Hematopoietic multipotent progenitor cell treated with erythropoietin and hydrocortisone succinate and interleukin-3 and kit ligand, for 4 days (in vitro differentiated cells): ENCODE data around the gene HJURP.

Source experiments
- DNase-seq: peaks from one replicate; pipeline ENCODE4 v3.0.0-alpha.2; 2015

Gene HJURP

DNA sequence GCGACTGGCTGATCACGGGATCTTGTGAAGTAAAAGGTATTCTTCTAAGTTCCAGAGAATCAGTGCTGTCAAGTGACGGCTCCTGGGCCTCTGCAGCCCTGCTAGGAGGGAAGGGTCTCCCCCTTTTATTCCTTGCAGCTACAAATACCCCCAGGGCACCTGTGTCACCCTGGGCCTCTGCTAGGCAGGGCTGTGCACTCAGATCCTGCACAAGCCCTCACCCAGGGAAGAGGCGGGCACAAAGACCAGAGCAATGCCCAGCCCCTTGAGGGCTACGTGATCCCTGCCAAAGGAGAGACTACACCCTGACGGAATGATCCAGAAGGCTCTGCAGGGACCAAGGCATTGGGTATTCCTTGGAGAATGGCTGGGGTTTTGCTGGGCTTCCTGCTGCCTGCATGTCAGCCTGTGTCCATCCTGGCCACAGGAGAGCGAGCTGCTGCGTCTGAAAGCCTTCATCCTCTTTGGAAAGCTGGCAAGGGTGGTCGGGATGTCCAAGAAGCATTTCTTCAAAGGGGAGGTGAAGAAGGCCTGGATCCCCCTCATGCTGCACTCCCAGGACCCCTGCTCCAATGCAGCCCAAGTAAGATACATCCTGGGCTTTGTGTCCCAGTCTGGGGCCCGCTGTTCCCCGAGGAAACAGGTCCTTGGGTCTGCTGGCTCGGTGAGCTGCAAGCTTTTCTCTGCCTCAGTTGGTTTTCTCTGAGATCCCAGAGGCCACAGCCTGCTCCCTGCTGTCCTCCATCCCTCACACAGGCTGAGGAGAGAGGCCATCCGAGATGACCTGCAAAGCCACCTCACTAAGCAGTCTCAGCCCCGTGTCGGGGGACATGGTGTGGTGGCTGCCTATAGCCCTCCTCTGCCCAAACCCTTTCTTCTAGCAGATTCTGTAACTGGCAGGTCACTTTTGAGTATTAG lies 24.9 kb downstream of the HJURP start:
- no peak for DNase-seq

DNA sequence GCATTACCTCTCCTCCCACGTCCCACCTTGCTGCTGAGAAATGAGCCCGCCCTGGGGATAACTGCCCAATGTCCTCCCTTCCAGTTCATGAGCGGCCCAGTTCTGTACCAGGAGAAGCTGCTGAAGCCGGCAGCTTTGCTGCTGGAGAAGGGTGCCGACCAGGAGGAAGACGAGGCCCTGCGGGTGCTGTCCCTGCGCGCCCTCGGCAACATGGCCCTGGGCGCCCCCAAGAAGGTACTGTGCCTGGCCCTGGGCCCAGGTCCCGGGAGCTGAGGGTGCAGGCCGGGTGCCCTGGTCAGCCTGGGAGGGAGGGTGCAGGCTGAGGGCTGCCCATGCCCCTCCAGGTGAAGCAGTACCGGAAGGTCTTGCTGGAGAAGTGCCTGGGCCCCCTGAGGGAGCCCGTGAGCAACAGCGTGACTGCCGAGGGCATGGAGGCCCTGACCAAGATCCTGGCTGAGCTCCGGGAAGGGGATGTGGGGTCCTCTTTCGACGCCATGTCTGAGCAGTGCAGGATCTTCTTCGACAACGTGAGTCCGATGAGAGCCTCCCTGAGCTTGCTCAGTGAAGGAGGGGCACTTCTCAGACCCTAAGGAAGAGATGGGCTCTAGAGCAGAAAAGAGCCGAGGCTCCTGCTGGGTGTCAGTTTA lies 25.7 kb downstream of the HJURP start:
- no peak for DNase-seq

DNA sequence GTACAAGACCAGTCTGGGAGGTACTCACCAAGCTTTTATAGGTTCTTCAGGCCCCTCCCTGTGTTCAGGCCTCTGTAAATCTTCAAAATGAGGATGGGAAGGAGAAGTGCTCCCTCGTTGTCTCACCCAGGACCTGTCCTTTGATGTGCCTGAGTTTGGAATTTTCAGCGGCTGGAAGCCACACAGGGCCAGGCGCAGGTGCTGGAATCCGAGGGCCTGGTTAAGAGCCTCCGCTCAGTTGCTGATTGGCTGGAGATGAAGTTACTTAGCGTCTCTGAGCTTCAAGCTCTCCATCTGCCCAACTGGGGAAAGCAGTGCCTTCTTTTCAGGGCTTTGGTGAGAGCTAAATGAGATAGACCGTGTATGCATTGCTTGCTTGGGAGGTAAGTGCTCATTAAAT lies 30.0 kb downstream of the HJURP start:
- no peak for DNase-seq

DNA sequence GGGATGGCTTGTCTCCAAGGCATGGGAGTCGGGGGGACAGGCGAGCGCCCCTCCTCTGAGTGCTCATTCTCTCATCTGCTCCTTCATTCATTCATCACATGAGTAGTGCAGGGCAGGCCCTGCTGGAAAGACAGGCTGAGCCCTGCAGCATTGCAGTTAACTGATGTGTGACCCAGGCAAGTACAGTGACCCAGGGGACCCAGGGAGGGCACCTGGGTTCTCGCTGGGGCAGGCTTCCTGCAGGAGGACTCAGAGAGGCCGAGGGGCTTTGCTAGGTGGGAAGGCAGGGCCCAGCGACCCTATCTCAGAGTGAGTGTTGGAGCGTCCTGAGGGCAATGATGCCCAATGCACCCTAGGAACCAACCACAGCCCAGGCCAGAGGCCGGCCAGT lies 30.6 kb downstream of the HJURP start:
- DNase-seq: no peak

DNA sequence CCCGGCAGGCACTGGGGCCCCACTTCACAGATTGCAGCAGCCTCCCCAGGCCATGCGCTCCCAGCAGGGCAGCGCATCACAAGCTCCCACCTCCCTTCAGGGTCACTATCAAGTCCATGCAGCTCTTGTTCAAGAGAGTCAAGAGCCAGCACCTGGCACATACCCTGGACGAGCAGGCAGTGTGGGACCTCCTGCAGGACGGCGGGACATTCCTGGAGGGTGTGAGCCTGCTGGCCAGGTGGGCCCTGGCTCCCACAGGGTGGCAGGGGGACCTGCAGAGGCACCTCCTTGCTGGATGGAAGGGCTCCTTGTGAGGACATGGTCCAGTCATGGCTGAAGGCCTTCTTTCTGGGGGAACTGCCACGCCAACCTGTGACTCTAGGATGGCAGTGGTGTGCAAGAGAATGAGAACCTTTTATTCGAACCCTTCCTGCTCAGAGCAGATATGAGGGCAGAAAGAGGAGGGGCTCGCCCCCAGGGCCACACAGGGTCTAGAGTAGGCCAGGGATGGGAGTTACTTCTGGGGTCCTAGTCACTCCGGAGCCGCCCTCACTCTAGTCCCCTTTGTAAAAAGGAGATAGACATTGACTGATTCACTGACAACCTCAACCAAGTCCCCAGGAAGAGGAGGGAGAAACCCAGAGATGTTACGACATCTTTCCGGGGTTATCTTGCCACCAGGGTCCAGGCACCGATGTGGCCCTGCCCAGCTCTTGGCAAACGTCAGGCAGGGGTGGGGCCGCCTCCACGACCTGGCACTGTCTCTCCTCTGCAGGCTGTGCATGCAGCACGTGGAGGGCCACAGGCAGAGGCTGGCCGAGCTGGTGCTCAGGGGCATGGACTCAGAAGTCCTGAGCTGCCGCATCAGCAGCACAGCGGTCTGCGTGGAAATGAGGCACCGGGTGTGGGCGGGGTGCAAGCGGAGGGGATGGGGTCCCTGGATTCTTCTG lies 31.3 kb downstream of the HJURP start:
- peak; percentile 66 for DNase-seq

DNA sequence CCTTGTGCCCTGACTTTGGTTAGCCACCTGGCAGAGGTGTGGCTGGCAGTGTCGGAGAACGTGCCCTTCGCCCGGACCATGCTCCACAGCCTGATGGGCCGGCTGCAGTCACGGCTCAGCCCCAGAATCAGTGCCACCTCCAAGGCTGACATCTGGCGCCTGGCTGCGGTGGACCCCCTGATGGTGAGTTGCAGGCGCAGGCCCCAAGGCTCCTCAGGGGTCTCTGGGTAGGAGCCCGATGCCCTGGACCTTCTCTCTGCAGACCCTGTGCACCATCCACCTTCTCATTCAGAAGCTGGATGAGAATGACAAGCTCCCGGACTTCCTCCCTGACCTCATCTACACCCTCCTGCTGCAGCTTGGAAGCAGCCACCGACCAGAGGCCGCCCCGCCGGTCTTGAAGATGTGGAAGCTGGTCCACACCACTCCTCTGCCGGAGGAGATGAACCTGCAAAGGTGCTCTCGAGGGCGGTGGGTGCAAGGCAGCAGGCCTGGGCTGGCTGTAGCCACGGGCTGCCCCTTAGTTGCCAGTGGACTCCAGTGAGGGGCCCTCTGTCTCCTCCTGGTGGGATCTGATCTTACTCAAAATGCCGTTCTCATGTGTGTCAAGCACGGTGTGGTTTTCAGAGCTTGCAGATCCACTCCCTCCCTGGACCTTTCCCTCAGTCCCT lies 32.1 kb downstream of the HJURP start:
- no peak for DNase-seq

DNA sequence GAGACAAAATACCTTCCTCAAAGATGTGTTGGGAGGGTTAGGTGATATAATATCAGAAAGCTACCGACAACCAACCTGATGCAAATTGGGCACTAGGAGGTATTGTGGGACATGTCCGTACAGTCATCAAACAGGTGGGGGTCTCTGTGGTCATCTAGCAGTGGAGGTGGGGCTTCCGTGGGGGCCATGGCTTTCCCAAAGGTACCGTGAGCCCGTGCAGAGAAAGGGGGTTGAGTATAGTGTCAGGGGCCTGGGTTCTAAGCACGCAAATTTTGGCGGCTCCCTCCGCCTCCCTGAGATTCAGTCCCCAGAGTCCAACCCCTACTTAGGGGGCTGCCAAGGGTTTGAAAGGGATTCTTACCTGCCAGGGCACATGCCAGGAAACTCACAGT lies 32.6 kb downstream of the HJURP start:
- DNase-seq: no peak

DNA sequence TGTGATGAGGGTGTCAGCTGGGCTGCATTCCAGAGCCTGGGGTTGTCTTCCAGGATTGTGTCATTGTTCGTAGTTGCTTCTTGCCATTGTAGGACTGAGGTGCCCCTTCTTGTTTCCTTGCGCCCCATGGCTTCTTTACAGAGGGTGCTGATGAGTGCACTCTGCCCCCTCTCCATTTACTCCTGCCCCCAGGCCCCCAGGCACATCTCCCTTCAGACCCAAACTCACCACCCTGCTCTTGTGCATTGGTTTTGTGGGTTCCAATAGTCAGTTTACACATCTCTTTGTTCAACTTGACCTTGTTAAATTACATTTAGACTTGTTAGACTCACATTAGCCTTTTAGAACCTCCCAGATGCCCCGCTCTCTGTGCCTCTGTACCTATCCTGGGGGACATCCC lies 33.1 kb downstream of the HJURP start:
- no peak for DNase-seq

DNA sequence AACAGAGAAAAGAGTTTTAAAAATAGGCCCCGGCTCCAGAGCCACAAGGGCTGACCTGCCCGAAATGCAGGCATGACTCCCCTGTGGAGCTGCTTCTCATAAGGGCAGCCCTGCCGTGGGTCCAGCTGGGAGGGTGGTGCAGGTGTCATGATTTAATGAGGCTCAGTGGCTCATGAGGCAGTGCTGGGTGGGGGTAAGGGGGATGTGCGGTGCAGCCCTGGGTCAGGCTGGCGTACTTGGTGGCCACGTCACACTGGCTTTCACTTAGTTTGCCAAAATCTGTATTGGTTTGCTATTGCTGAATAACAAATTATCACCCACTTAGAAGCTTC lies 33.6 kb downstream of the HJURP start:
- no peak for DNase-seq

DNA sequence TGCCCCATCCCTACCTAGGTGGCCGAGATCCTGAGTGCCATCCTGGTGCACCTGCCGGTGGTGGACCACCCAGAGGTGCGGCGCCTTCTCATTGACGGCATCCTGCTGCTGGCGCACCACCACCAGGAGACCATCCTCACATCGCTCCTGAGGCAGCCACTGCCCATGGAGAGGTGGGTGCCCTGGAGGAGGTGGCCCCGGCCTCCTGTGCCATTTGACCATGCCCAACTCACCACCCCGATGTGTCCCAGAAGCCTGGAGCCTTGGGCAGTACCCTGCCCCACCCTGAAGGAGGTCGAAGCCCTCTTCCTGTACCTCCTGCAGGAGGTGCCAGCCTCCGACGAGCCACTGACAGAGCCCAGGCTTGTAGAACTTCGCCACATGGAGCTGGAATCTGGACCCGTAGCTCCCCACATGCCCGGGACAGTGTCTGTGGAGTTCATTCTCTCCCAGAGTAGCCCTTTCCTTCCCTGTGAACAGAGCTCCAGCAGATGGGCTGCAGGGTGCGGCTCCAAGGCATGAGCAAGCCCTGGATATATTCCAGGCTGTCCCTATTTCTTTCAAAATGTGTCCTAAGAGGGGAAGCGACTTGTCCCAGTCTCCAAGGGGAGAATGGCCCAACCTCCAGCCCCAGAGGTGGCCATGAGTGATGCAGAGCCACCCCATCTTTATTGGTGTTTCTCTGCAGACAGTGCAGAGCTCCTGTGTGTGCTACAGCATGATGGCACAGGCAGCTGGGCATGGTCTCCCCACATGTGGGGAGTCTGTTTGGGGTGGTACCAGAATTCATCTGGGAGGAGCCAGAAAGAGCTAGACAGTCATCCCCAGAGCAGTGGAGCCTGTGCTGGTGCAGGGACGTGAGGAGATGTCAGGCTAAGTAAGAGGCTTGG lies 34.2 kb downstream of the HJURP start:
- DNase-seq: no peak

DNA sequence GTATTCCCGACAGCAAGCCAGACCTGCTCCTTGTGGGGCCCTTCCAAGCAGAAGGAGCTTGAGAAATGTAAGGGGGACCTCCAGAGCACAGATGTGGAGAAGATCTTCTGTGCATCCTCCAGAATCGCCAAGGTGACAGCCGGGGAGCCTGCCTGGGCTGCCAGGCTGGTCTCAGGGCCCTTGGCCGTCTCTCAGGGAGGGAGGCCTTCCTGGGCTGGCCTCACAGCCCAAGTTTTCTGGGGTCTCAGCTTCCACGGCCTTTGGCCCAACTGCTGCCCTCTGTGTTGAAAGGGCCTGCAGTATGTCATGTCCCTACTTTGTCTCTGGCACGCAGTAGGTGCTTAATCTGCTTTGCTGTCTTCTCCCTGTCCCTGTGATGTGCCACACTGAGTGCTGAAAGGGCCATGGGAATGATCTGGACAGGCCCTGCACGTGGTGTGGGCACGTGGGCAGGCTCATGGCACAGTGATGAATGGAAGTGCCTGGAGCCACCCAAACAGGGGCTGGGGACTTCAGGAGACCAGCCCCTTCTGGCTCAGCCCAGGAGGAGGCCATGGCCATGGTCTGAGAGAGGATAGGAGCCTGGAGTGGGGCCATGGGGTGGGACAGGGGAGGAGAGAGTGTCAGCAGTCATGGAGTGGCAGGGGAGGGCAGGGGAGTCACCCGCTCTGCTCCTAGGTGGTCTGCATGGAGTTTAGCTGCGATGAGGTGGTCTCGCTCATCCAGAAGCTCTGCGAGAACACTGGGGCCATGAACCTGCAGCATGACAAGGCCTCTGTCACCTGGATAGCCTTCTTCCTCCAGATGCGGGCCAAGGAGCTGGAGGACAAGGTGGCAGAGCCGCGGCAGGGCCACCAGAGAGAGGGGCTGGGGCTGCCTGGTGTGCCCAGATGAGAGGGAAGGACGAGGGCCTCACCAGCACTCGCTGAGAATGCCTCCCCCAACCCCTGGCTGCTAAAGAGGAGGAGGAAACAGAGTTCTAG lies 35.4 kb downstream of the HJURP start:
- DNase-seq: no peak

DNA sequence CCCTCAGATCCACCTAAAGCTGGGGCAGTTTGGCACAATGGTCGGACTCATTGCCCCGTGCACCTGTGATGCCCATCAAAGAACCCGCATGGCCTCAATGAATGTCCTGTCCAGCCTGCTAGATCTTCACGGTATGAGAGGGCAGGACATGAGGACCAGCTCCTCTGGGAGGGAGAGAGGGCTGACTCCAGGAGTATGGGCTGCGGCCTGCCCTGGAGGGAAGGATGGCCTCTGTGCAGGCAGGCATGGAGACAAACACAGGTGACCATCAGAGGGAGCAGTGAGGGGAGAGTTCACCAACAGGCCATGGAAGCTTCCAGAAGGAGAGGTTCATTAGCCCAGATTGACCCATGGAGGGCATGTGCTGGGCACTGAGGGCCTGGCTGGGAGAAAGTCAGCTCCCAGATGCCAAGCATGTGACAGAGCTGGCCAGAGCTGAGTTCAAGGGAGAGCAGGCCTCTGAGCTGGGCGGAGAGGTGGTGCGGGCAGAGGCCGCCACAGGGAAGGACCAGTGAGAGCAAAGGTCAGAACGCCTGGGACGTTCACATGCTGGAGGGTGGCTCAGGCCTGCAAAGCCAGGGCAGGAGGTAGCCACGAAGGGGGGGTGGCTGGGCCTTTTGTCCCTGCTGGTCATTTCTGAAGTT lies 36.2 kb downstream of the HJURP start:
- DNase-seq: no peak

DNA sequence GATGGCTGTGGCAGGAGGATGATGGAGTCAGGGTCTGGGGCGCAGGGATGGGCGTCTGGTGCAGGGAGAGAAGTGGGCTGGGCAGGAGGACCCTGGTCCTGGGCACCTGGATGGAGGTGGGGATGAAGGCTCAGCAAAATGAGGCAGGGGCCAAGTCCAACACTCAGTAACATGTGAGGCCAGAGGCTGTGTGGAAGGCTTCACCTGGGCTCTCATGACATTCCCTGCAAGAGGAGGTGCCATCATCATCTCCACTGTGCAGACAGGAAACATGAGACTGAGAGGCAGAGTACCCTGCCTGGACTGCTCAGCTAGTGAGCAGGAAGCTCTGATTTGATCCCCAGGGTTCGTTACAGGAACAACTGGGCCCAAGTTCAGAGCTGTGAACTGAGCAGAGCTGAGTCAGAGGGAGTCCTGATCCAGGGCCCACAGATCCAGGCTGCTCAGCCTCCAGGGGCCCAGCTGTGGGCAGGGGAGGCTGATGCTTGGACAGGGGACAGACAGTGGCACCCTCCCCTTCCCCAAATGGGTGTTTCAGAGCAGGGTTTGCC lies 36.9 kb downstream of the HJURP start:
- no peak for DNase-seq

DNA sequence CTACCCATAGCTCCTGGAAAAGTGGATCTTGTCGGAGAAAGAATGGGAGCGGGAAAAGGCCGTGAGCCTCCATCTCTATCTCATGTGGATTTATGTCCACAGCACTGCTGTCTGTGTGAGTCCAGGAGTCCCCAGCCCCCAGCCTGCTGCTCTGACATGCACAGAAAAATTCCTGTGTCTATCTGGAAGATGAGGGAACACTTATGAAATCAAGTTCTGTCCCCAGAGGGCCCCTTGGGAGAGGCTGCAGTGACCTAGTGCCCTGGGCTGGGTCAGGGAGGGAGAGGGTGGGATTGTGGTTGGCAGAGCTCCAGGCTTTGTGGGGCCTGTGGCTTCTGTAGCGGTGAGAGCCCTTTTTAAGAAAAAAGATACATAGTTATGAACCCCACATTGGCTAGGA lies 37.6 kb downstream of the HJURP start:
- no peak for DNase-seq

DNA sequence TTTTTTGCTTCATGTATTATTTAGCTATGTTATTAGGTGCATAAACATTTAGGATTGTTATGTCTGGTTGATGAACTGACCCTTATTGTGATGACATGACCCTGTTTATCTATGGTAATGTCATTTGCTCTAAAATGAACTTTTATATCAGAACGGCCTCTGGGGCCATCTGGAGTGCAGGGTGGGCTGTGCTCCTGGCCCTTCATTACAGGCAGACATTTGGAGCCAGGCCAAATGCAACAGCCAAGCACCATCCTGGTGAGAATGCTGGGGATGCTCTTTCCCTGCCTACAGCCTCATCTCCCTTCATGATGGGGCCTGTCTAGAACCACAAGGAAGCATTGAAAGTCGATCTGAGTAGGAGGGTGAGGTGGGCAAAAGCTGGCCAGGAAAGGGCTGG lies 38.0 kb downstream of the HJURP start:
- no peak for DNase-seq

DNA sequence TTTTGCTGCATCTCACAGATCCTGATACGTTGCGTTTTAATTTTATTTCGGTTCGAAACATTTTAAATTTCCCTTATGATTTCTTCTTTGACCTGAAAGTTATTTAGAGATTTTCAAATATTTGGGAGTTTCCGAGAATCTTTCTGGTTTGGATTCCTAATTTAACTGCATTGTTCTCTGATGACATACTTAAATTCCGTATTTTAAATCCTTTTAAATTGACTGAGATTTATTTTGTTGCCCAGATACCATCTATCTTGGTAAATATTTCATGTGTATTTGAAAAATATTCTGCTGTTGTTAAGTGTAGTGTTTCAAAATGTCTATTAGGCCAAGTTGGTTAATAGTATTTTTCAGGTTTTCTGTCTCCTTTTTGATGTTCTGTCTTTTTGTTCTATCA lies 38.5 kb downstream of the HJURP start:
- no peak for DNase-seq

DNA sequence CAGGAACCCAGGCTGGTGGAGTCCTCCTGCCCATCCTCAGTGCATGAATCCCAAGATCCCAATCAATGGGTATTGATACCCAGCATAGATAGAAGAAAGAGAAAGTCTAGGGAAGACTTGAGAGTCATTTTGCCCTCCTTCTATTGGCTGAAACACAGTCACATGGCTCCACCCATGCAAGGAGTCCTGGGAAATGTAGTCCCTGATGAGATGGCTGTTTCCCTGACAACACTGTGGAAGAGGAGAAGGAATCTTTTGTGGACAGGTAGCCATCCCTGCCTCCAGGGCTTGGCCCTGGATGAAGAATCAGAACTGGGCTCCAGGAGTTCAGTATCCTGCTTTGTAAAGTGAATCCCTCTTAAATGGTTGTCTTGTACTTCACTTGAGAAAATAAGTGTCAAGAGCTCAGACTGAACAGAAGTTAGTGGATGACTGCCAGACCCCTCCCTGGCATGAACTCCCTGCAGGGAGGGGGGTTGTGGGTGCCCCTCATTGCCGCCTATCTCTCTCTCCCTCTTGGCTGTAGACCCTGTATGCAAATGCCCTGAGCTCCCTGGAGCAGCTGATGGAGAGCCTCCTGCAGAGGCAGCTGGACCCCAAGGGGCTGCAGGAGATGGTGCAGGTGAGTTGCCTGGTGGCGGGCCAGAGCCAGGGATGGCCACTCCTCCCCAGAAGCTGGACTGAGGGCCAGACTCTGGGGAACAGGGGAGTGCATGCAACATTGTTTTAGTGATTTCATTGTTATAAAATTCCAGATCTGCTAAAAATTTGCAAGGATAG lies 40.1 kb downstream of the HJURP start:
- DNase-seq: no peak

DNA sequence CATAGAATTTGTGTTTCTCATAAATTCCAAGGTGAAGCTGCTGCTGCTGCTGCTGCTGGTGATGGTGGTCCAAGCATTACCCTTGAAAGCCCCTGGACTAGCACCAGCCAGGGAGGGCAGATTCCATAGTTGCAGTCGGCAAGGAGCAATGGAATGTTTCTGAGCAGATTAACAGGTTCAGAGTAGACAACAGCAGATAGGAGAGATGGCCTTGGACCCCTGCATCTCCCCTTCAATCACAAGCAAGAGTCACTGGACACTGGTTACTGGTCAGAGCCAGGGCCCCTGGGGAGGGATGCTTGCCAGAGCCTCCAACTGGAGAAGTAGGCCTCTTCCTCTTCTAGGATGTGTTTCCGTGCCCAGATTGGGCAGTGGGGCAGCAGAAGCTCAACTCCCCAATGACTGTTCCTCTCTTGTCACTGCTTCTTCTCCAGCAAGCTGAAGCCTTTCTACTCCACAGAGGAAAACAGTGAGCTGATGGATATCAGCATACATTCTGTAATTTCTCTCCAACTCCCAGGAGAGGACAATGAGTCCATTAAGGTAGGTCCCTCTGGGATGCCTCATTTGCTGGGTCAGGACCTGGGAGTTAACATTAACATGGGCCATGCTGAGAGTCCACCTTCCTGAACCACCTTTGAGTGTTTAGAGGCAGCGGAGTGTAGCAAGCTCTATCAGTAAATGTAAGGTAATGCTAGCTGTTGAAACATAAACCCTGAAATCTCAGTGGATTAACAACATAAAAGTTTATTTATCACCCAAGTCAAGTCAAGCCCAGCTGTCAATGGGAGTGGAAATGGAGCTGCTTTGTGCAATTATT lies 40.9 kb downstream of the HJURP start:
- DNase-seq: no peak
